HK-2 (cell line): ENCODE measurements around the gene ZYX.
"Not testable (repeated sequence)": the region's sequence is repeated elsewhere in the genome, so short reads cannot be mapped to it uniquely, and the experiment has no call there.

Experiments
- DNase-seq: peaks from one replicate; pipeline ENCODE4 v3.0.0-alpha.2; 2018; ENCODE audit not compliant: unreplicated experiment

The ZYX gene

GRCh38 chr7:143384661-143385631, 3.8 kb downstream of the ZYX start:
- DNase-seq: no peak

DNA sequence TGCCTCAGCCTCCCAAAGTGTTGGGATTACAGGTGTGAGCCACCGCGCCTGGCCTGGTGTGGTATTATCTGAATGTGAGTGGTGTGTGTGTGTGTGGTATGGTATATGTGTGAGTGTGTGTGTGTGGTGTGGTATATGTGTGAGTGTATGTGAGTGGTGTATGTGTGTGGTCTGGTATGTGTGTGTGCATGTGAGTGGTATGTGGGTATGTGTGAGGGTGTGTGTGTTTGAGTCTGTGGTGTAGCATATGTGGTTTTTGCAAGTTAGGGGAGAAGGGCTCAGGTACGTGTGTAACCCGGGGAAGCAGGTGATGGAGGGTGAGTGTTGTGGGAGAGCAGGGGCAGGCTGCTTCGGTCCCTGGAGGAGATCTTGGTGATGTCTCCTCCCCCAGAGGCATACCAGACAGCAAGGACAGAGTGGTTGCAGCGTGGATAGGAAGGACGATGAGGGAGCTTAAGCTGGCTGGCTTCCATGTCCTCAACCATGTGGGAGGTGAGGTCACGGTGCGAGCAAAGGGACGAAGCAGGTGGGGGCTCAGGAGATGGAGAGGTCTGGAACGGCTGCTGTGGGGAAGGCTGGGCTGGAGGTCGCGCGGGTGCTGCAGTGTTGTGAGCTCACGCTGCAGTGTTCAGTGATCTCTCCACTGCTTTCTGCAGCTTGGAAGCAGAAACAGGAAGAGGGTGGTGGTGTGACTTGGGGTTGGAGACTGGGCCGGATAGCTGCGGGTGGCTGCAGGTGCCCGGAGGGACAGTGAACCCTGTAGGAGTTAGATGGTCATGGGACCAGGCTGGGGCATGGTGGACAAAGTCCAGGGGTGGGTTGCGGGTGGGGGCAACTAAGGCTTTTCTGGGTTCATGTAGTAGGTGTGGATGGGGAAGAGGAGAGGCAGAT, 5.0 kb downstream of the ZYX start:
- no peak for DNase-seq

- peak; percentile 17 for DNase-seq
Measured at GRCh38 chr7:143387156-143387975, 6.2 kb downstream of the ZYX start.

DNA sequence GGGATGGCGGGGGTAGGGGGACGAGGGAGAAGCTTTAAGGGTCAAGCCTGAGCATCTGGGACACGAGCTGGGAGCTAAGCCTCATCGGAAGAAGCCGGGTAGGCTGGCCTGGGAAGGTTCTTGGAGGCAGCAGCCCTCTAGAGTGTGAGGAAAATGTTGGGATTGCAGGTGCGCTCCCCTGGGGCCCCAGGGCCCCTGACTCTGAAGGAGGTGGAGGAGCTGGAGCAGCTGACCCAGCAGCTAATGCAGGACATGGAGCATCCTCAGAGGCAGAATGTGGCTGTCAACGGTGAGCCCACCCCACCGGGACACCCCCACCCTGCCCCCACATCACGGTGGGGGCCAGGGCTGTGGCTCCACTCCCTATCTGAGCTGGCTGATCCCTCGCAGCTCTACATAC, 6.9 kb downstream of the ZYX start:
- no peak for DNase-seq

- no peak for DNase-seq
Measured at GRCh38 chr7:143388491-143389101, 7.5 kb downstream of the ZYX start.

DNA sequence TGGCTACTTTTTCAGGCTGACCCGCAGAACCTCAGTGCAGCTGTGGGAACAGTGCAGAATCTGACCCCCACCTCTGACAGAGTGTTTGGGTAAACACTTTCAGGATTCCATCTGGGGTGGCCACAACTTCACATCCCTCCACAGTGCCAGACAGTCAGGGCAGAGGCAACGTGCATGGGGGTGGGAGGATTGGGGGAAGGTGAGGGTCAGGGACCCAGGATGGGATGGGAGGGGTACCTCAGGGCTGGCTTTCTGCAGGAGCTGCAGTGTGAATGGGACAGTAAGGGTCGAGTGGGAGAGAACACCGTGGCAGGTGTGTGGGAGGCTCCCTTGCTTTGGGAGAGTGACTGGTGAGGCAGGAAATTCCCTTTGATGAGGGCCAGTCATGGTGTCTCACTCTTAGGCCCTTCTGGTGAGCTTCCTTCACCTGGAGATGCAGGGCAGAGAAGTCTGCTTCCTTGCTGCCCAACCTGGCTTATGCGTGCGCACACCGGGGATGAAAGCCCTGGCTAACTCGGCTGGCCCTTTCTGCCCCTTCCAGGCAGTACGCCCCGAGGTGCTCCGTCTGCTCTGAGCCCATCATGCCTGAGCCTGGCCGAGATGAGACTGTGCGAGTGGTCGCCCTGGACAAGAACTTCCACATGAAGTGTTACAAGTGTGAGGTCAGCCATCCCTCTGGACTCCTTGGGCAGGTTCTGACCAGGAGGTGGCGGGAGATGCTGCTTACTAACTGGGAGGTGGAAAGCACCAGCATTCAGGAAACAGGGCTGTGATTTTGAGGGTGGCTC, 8.4 kb downstream of the ZYX start:
- no peak for DNase-seq

DNA sequence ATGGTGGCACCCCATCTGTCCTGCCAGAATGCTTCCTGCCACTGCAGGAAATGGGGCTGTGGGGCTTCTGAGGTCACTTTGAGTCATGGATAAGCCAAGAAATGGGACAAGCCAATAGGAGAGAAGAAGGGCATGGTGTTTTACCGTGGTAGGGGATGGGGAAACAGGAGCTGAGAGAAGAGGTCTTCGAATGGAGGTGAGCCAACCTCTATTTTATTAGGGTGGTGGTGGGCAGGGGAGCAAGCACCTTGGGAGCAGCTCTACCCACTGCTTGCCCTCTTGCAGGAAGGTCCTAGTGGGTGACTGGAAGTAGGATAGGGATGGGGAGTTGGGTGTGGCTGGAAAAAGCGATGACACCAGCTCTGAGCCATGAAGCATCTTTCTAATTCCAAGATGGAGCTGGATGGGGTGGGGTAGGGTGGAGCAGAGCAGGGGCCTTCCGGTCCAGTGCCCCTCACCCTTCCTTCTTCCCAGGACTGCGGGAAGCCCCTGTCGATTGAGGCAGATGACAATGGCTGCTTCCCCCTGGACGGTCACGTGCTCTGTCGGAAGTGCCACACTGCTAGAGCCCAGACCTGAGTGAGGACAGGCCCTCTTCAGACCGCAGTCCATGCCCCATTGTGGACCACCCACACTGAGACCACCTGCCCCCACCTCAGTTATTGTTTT, 9.1 kb downstream of the ZYX start:
- no peak for DNase-seq

DNA sequence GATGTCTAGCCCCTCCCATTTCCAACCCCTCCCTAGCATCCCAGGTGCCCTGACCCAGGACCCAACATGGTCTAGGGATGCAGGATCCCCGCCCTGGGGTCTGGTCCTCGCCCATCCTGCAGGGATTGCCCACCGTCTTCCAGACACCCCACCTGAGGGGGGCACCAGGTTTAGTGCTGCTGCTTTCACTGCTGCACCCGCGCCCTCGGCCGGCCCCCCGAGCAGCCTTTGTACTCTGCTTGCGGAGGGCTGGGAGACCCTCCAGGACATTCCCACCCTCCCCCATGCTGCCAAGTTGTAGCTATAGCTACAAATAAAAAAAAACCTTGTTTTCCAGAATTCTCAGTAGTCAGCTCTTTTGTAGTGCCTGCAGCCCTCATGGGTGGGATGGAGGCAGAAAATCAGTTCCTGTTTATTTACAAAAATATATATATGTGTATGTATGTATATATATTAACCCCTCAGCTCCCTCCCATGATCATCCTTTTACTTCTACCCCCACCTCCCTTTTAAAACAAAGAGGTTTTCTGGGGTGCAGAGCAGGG, 9.7 kb downstream of the ZYX start:
- no peak for DNase-seq

- DNase-seq: peak; percentile 20
Measured at GRCh38 chr7:143391462-143392404, 10.6 kb downstream of the ZYX start.

- not testable (repeated sequence) for DNase-seq
Measured at GRCh38 chr7:143392427-143392826, 11.3 kb downstream of the ZYX start.

GRCh38 chr7:143392875-143393266, 11.7 kb downstream of the ZYX start:
- no peak for DNase-seq

- peak; percentile 28 for DNase-seq
Measured at GRCh38 chr7:143393267-143394041, 12.3 kb downstream of the ZYX start.

- DNase-seq: peak; percentile 20
Measured at GRCh38 chr7:143394068-143394467, 12.9 kb downstream of the ZYX start.

- DNase-seq: no peak
Measured at GRCh38 chr7:143394777-143395176, 13.6 kb downstream of the ZYX start.

DNA sequence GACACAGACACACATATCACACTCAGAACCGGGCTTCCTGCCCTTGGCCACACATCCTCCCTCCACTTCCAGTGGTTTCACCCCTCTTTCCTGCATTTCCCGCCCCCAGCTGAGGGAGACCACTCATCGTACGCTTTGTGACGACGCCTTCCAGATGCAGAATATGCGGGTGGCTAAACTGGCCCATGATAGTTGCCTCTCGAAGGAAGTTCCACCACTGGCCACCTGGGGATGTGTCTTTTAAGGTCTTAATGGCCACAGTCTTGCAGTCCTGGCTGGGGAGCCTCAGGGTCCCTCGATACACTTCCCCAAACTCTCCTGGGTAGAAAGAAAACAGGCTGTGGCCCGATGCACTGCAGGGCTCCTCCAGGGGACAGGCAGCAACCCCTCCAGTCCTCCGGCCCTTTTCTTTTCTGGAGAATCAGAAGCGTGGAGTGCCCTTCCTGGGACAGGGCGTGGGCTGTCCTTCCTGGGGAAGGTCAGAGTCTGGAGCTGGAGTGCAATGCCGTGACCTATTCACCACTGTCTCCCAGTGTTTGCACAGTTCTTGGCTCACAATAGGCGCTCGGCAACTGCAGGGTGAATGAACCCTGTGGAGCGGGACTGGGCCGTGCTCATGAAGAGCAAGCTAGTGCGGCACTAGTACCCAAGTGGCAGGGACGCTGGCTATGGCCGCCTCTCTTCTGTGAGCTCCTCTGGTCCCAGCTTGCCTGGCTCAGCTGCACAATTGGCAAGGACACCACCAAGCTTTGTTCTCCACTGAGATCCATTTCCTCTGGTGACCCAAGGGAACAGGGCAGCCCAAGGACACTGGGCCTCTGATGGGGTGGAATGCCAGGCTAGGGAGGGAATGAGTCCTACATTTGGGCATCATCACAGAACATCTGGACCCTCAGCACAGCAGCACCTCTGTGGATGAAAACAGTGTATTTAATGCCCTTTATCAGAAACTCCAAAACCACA, 14.3 kb downstream of the ZYX start:
- DNase-seq: no peak

DNA sequence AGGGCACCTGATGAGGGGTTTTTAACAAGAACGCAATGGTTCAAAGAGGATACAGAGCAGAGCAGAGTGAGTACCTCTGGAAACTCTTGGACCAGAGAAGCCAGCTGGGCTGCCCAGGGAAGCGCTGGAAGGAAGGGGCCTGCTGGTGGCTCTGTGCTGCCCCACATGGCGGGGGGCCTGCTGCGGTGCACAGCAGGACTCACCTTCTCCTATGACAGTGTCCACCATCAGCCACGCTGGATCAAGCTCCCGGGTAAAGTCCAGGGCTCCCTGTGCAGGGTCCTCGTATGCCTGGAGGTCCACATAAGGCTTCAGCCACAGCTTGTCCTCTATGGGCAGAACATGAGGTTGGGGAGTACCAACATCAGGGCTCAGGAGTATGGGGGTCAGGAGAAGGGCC, 15.0 kb downstream of the ZYX start:
- no peak for DNase-seq
